GM23338 (cell line): ENCODE data around the gene RNF220. TPM values are rescaled to one million over a fixed set of nuclear protein-coding genes. Genes with fewer than 3 reads are reported as not detected.

ENCODE experiments used
- ATAC-seq: fragments of 200-7000 bp; cut with Tn5 transposase; 3 replicates; pipeline ENCODE4 v1.9.1; 2020
- DNase-seq: peaks from one replicate; pipeline ENCODE4 v3.0.0-alpha.2; 2015; ENCODE audit warnings: low spot score
- H2AFZ ChIP-seq: fragments of 200-600 bp; sonication (generic); 2 replicates; pipeline ENCODE4 v1.8.0; 2016; ENCODE audit warnings: antibody characterized with exemption, mild to moderate bottlenecking, moderate library complexity
- H3F3A ChIP-seq: fragments of 200-600 bp; sonication (generic); replicated peaks from 2 replicates; pipeline ENCODE4 v1.8.0; 2017; ENCODE audit warnings: antibody characterized with exemption, mixed run types, low read depth
- H3K27ac ChIP-seq: fragments of 200-600 bp; sonication (generic); 2 replicates; pipeline ENCODE4 v1.6.1; 2016; ENCODE audit warnings: low read depth
- H3K27me3 ChIP-seq: fragments of 200-600 bp; sonication (generic); 2 replicates; pipeline ENCODE4 v1.8.0; 2016; ENCODE audit warnings: mild to moderate bottlenecking, mixed run types, moderate library complexity; ENCODE audit not compliant: insufficient read depth
- H3K36me3 ChIP-seq: fragments of 200-600 bp; sonication (generic); 2 replicates; pipeline ENCODE4 v1.8.0; 2016; ENCODE audit warnings: mild to moderate bottlenecking; ENCODE audit not compliant: insufficient read depth
- H3K4me1 ChIP-seq: fragments of 200-600 bp; sonication (generic); 2 replicates; pipeline ENCODE4 v1.8.0; 2016; ENCODE audit warnings: mild to moderate bottlenecking, moderate library complexity; ENCODE audit not compliant: insufficient read depth
- H3K4me2 ChIP-seq: fragments of 200-600 bp; sonication (generic); 2 replicates; pipeline ENCODE4 v1.7.1; 2017; ENCODE audit warnings: mixed run types
- H3K4me3 ChIP-seq: fragments of 200-600 bp; sonication (generic); 2 replicates; pipeline ENCODE4 v1.6.1; 2016; ENCODE audit warnings: mixed run types
- H3K79me2 ChIP-seq: fragments of 200-600 bp; sonication (generic); replicated peaks from 2 replicates; pipeline ENCODE4 v1.8.0; 2017; ENCODE audit warnings: mild to moderate bottlenecking; ENCODE audit not compliant: insufficient read depth
- H3K9me2 ChIP-seq: fragments of 200-600 bp; sonication (generic); 2 replicates; pipeline ENCODE4 v1.8.0; 2017; ENCODE audit not compliant: insufficient read depth
- H4K20me1 ChIP-seq: fragments of 200-600 bp; sonication (generic); replicated peaks from 2 replicates; pipeline ENCODE4 v1.8.0; 2017; ENCODE audit warnings: mild to moderate bottlenecking; ENCODE audit not compliant: insufficient read depth
- H3K27ac Mint-ChIP-seq: 2 replicates; pipeline ENCODE4 v1.8.0; 2020; ENCODE audit warnings: inconsistent platforms, mild to moderate bottlenecking, moderate library complexity, mixed read lengths
- H3K27me3 Mint-ChIP-seq: 3 replicates; pipeline ENCODE4 v1.8.0; 2022; ENCODE audit warnings: low read depth, mild to moderate bottlenecking, moderate library complexity, mixed read lengths, inconsistent platforms; ENCODE audit not compliant: insufficient read depth, poor library complexity
- H3K36me3 Mint-ChIP-seq: 3 replicates; pipeline ENCODE4 v1.8.0; 2021; ENCODE audit warnings: low read depth, mild to moderate bottlenecking, inconsistent platforms, moderate library complexity, mixed read lengths
- H3K4me1 Mint-ChIP-seq: 3 replicates; pipeline ENCODE4 v1.8.0; 2020; ENCODE audit warnings: mild to moderate bottlenecking, inconsistent platforms, mixed read lengths
- H3K4me3 Mint-ChIP-seq: 3 replicates; pipeline ENCODE4 v1.8.0; 2021; ENCODE audit warnings: moderate library complexity, mild to moderate bottlenecking, inconsistent platforms, mixed read lengths
- H3K9me3 Mint-ChIP-seq: 3 replicates; pipeline ENCODE4 v1.8.0; 2020; ENCODE audit warnings: moderate library complexity, mild to moderate bottlenecking, inconsistent platforms, mixed read lengths
- CREB1 ChIP-seq: fragments of 250-450 bp; sonication (Bioruptor Pico); IDR thresholded peaks from 2 replicates; pipeline ENCODE4 v1.5.0; 2020; ENCODE audit warnings: low read depth, mild to moderate bottlenecking, moderate library complexity
- CTCF ChIP-seq, 2 experiments: fragments of 200-600 bp in 1 of 2; sonication (generic) in 1 of 2; conservative IDR thresholded peaks; 2 replicates each; pipeline versions ENCODE4 v1.5.1 to v1.6.1; 2016 to 2017; ENCODE audit warnings: antibody characterized with exemption in 2 of 2, low read depth in 2 of 2, mild to moderate bottlenecking in 2 of 2, moderate library complexity in 1 of 2
- ETS1 ChIP-seq: IDR thresholded peaks from 2 replicates; pipeline ENCODE4 v1.6.1; 2016; ENCODE audit warnings: antibody characterized with exemption
- EZH2phosphoT487 ChIP-seq: fragments of 200-600 bp; sonication (generic); IDR thresholded peaks from one replicate; pipeline ENCODE4 v1.8.1; 2018; ENCODE audit warnings: antibody characterized with exemption; ENCODE audit not compliant: unreplicated experiment
- JUNB ChIP-seq: IDR thresholded peaks from one replicate; pipeline ENCODE4 v1.6.1; 2016; ENCODE audit warnings: antibody characterized with exemption; ENCODE audit not compliant: unreplicated experiment
- STAT1 ChIP-seq: IDR thresholded peaks from one replicate; pipeline ENCODE4 v1.6.1; 2016; ENCODE audit warnings: antibody characterized with exemption; ENCODE audit not compliant: unreplicated experiment
- ZNF114 ChIP-seq: fragments of 250-450 bp; sonication (Bioruptor Pico); IDR thresholded peaks from 2 replicates; pipeline ENCODE4 v1.5.0; 2020; ENCODE audit warnings: mild to moderate bottlenecking, moderate library complexity
- ZNF331 ChIP-seq: fragments of 250-450 bp; sonication (Bioruptor Pico); IDR thresholded peaks from 2 replicates; pipeline ENCODE4 v1.5.0; 2020; ENCODE audit warnings: low read depth, mild to moderate bottlenecking, moderate library complexity
- ZNF462 ChIP-seq: fragments of 250-450 bp; sonication (Bioruptor Pico); IDR thresholded peaks from 2 replicates; pipeline ENCODE4 v1.5.0; 2020; ENCODE audit warnings: mild to moderate bottlenecking, moderate library complexity
- polyA plus RNA-seq: library from polyadenylated mRNA; unstranded; fragments of >200 nt; fragmentation: Nextera tagmentation; extraction: Ambion mirVana; gene quantifications from 2 replicates; pipeline ENCODE4 v1.2.1, GENCODE V29; 2016
- total RNA-seq: library from RNA; depleted of rRNA; stranded (reverse); fragments of >200 nt; shearing (Covaris generic); gene quantifications from 2 replicates; pipeline ENCODE4 v1.2.3, GENCODE V29; 2014

Gene RNF220
- total and polyA plus RNA-seq, 2 experiments from 2014 or later, result 72.8 to 168 TPM

- H3K36me3 ChIP-seq, result no peaks in the 10 kb centered on the region
- H3K27me3 Mint-ChIP-seq, result peaks cover 6% of the 10 kb centered on the region
- 0 out of 2 replicates have a peak, but pooled peaks cover 4% of the 10 kb centered on the region for H3K9me2 ChIP-seq
- no peak overlapping the region for H3K4me3 Mint-ChIP-seq
- H3K27ac ChIP-seq, result no peak overlapping the region
- no peak for TF ChIP-seq CREB1 (CRISPR knock-in tag)
- TF ChIP-seq EZH2phosphoT487, result no peak
- peak; percentile 96 to 98 for TF ChIP-seq CTCF (conservative IDR thresholded peaks at IDR 0.05; ENCODE audit: low read depth in 2 of 2)
- H3F3A ChIP-seq, result no peaks in the 10 kb centered on the region
- H4K20me1 ChIP-seq, result no peaks in the 10 kb centered on the region
- H2AFZ ChIP-seq, result no peak overlapping the region
- H3K79me2 ChIP-seq, result no peaks in the 10 kb centered on the region
- ATAC-seq, result peak; percentile 93
- H3K9me3 Mint-ChIP-seq, result no peaks in the 10 kb centered on the region
- peak overlapping the region; percentile 15 for H3K4me2 ChIP-seq
- H3K4me3 ChIP-seq, result no peak overlapping the region
- peaks cover 32% of the 10 kb centered on the region for H3K4me1 ChIP-seq
- H3K4me1 Mint-ChIP-seq, result peaks cover 28% of the 10 kb centered on the region
- H3K27me3 ChIP-seq, result no peaks in the 10 kb centered on the region
- H3K36me3 Mint-ChIP-seq, result no peaks in the 10 kb centered on the region
- peak; percentile 95 for DNase-seq
- no peak overlapping the region for H3K27ac Mint-ChIP-seq
Measured at GRCh38 chr1:44594871-44595735, 190.0 kb downstream of the RNF220 start.

GRCh38 chr1:44596511-44596910 lies 191.5 kb downstream of the RNF220 start:
- Histone ChIP-seq H3K27ac (no peak overlapping the region), H3K36me3 (no peaks in the 10 kb centered on the region), H3K4me1 (peaks cover 30% of the 10 kb centered on the region), H3K79me2 (no peaks in the 10 kb centered on the region), H4K20me1 (no peaks in the 10 kb centered on the region; the same call in 1 of the 2 replicates), H3K4me2 (no peak overlapping the region), H2AFZ (no peak overlapping the region), H3F3A (no peaks in the 10 kb centered on the region), H3K4me3 (no peak overlapping the region), H3K9me2 (no peaks in the 10 kb centered on the region), H3K27me3 (no peaks in the 10 kb centered on the region)
- Mint-ChIP-seq H3K27me3 (peaks cover 6% of the 10 kb centered on the region), H3K27ac (no peak overlapping the region), H3K4me3 (no peak overlapping the region), H3K36me3 (no peaks in the 10 kb centered on the region), H3K4me1 (peaks cover 26% of the 10 kb centered on the region), H3K9me3 (no peaks in the 10 kb centered on the region)
- DNase-seq (no peak), ATAC-seq (no peak)
- TF ChIP-seq CREB1 (CRISPR knock-in tag) (no peak), ZNF114 (CRISPR knock-in tag) (no peak), STAT1 (no peak), ZNF331 (no peak), ETS1 (no peak), ZNF462 (CRISPR knock-in tag) (no peak), EZH2phosphoT487 (no peak), JUNB (no peak)
